BE2C (cell line): ENCODE results near the gene GRM4.
"Not testable (repeated sequence)": the region's sequence is repeated elsewhere in the genome, so short reads cannot be mapped to it uniquely, and the experiment has no call there.

Experiments used
- DNase-seq: peaks from one replicate; pipeline ENCODE4 v3.0.0-alpha.2; 2020
- H3K27me3 ChIP-seq: fragments of 250-450 bp; sonication (Bioruptor Pico); 2 replicates; pipeline ENCODE4 v1.5.1; 2020; ENCODE audit warnings: mild to moderate bottlenecking
- H3K36me3 ChIP-seq: fragments of 250-450 bp; sonication (Bioruptor Pico); 2 replicates; pipeline ENCODE4 v1.5.1; 2020; ENCODE audit warnings: mild to moderate bottlenecking
- H3K4me1 ChIP-seq: fragments of 250-450 bp; sonication (Bioruptor Pico); 2 replicates; pipeline ENCODE4 v1.5.1; 2020
- H3K4me3 ChIP-seq: 2 replicates; pipeline ENCODE4 v1.5.1; 2011; ENCODE audit warnings: low read depth, low read length
- H3K9me3 ChIP-seq: fragments of 250-450 bp; sonication (Bioruptor Pico); 2 replicates; pipeline ENCODE4 v1.5.1; 2020
- CTCF ChIP-seq: IDR thresholded peaks from 2 replicates; pipeline ENCODE4 v1.5.1; 2012; ENCODE audit warnings: mild to moderate bottlenecking, low read depth, low read length

Gene GRM4

DNA sequence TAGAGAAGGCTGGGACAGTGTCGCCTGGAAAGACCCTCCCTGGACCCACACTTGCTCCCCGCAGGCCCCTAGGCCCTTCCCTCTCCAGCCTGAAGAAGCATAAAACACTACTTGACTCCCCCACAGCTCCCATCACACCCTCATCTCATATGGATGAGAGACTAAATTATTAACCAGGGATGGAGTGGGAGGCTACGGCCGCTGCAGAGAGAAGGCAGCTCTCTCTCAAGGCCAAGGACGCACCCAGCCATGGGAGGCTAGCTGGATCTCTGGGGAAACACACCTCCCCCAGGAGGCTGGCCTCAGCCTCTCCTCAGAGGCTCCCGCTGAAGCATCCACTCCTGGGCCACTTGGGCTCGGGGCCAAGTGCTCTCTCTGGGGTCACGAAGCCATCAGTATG lies 102.5 kb downstream of the GRM4 start:
- Histone ChIP-seq H3K9me3 (no peaks in the 10 kb centered on the region), H3K4me3 (no peak overlapping the region), H3K4me1 (no peaks in the 10 kb centered on the region; the same call in 1 of the 2 replicates), H3K36me3 (no peaks in the 10 kb centered on the region), H3K27me3 (no peaks in the 10 kb centered on the region)
- TF ChIP-seq CTCF: no peak
- DNase-seq: no peak

- H3K4me1 ChIP-seq, DNase-seq, H3K27me3 ChIP-seq, H3K36me3 ChIP-seq, H3K4me3 ChIP-seq, H3K9me3 ChIP-seq: not testable (repeated sequence)
Observed at GRCh38 chr6:34041998-34042397, 103.9 kb downstream of the GRM4 start.

DNA sequence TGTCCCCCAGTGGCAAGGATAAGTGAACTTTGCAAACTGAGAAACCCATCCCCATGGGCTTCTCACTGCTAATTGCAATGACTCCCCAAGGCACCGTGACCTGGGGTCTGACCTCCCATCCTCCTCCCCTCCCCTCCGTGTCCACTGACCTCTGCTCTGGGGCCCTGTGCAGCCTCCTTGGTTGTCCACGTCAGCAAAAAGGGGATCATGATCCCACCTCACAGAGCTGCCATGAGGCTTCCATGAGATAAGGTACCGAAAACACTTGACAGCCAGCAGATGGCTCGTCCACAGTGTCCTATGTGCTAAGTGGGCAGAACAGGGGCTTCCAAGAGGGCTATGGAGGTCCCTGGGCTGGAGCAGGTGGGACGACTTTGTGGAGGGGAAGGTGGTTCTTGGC lies 104.5 kb downstream of the GRM4 start:
- Histone ChIP-seq H3K36me3 (no peaks in the 10 kb centered on the region), H3K4me1 (no peaks in the 10 kb centered on the region; the same call in 1 of the 2 replicates), H3K4me3 (no peak overlapping the region), H3K9me3 (no peaks in the 10 kb centered on the region), H3K27me3 (no peaks in the 10 kb centered on the region)
- TF ChIP-seq CTCF: no peak
- no peak for DNase-seq

DNA sequence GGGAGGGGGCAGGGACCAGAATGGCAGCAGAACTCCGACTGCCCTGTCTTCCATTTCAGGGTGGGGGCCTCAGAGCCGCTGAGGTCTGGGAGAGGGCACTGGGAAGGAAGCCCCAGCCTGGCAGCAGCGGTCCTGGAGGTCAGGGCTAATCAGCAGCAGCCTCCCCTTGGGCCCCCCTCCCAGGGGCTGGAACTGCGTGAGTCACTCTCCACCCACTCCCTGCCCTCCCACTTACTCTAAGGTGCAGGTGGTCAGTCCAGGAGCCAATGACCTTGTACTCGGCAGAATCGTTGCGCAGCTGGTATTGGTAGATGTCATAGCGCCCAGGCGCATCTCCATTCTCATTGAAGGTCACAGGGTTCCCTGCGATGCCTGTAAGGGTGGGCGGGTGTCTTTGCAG lies 105.9 kb downstream of the GRM4 start:
- H3K9me3 ChIP-seq: no peaks in the 10 kb centered on the region
- DNase-seq: no peak
- H3K27me3 ChIP-seq: no peaks in the 10 kb centered on the region
- H3K4me1 ChIP-seq: no peaks in the 10 kb centered on the region
- no peaks in the 10 kb centered on the region for H3K36me3 ChIP-seq
- H3K4me3 ChIP-seq: no peak overlapping the region
- TF ChIP-seq CTCF: no peak

- H3K36me3 ChIP-seq: no peaks in the 10 kb centered on the region
- H3K27me3 ChIP-seq: no peaks in the 10 kb centered on the region
- no peaks in the 10 kb centered on the region for H3K4me1 ChIP-seq
- no peak overlapping the region for H3K4me3 ChIP-seq
- DNase-seq: no peak
- no peaks in the 10 kb centered on the region for H3K9me3 ChIP-seq
- TF ChIP-seq CTCF: no peak
Observed at GRCh38 chr6:34037151-34037550, 108.7 kb downstream of the GRM4 start.

GRCh38 chr6:34036357-34037069 lies 109.4 kb downstream of the GRM4 start:
- no peak for TF ChIP-seq CTCF
- H3K36me3 ChIP-seq: no peaks in the 10 kb centered on the region
- no peak for DNase-seq

More at GRCh38 chr6:34036357-34037069, 109.4 kb downstream of the GRM4 start:
- Histone ChIP-seq H3K4me1 (no peaks in the 10 kb centered on the region), H3K9me3 (no peaks in the 10 kb centered on the region), H3K4me3 (no peak overlapping the region), H3K27me3 (no peaks in the 10 kb centered on the region)
